Spleen (tissue), 11 donors: ENCODE measurements around the gene TOMM6. TPM values are rescaled to one million over a fixed set of nuclear protein-coding genes. Genes with fewer than 3 reads are reported as not detected.

Experiments used
- DNase-seq: peaks from one replicate; pipeline ENCODE4 v3.0.0-alpha.2; 2020
- H3K27ac ChIP-seq, 8 donors: fragments of 200-600 bp; sonication (generic) in 7 of 8; 1 replicate in 4 of 8; 2 replicates in 4 of 8; pipeline versions ENCODE4 v1.5.0 to v1.8.0; 2016 to 2021; ENCODE audit warnings: inconsistent platforms in 4 of 8, mild to moderate bottlenecking in 4 of 8, moderate library complexity in 1 of 8
- H3K27me3 ChIP-seq, 7 donors: fragments of 200-600 bp; sonication (generic) in 6 of 7; replicated peaks in 1 of 7; 1 replicate in 4 of 7; 2 replicates in 3 of 7; pipeline versions ENCODE4 v1.5.0 to v1.8.0; 2016 to 2021; ENCODE audit warnings: inconsistent platforms in 3 of 7, mild to moderate bottlenecking in 1 of 7
- H3K36me3 ChIP-seq, 6 donors: fragments of 200-600 bp; sonication (generic) in 5 of 6; 1 replicate in 4 of 6; 2 replicates in 2 of 6; pipeline versions ENCODE4 v1.5.0 to v1.8.0; 2016 to 2021; ENCODE audit warnings: inconsistent platforms in 2 of 6
- H3K4me1 ChIP-seq, 6 donors: fragments of 200-600 bp; sonication (generic) in 5 of 6; 1 replicate in 3 of 6; 2 replicates in 3 of 6; pipeline versions ENCODE4 v1.5.0 to v1.8.0; 2016 to 2021; ENCODE audit warnings: inconsistent platforms in 3 of 6
- H3K4me3 ChIP-seq, 8 donors: fragments of 200-600 bp; sonication (generic) in 7 of 8; 1 replicate in 4 of 8; 2 replicates in 4 of 8; pipeline versions ENCODE4 v1.5.0 to v1.8.0; 2016 to 2021; ENCODE audit warnings: inconsistent platforms in 4 of 8, mild to moderate bottlenecking in 4 of 8, moderate library complexity in 2 of 8
- H3K9me3 ChIP-seq, 8 donors: fragments of 200-600 bp; sonication (generic) in 7 of 8; 1 replicate in 4 of 8; 2 replicates in 4 of 8; pipeline versions ENCODE4 v1.5.0 to v1.8.0; 2016 to 2021; ENCODE audit warnings: inconsistent platforms in 4 of 8
- CTCF ChIP-seq, 11 experiments: fragments of 200-600 bp in 7 of 11; fragments of 450-650 bp in 4 of 11; sonication (generic) in 4 of 11; IDR thresholded peaks in 8 of 11; conservative IDR thresholded peaks in 3 of 11; 1 replicate in 7 of 11; 2 replicates in 4 of 11; pipeline versions ENCODE4 v1.4.0 to v1.8.0; 2016 to 2021; ENCODE audit warnings: antibody characterized with exemption in 11 of 11, inconsistent platforms in 4 of 11, mild to moderate bottlenecking in 1 of 11
- POLR2A ChIP-seq, 3 donors: fragments of 450-650 bp; IDR thresholded peaks; one replicate each; pipeline ENCODE4 v1.5.1; 2017; ENCODE audit warnings: antibody characterized with exemption in 3 of 3, mild to moderate bottlenecking in 1 of 3
- POLR2AphosphoS5 ChIP-seq, 3 donors: sonication (generic); formaldehyde crosslinking; IDR thresholded peaks; one replicate each; pipeline ENCODE4 v1.5.1; 2017; ENCODE audit warnings: antibody characterized with exemption in 3 of 3
- WGBS, 5 donors: extraction: QIAGEN DNeasy Blood & Tissue Kit in 3 of 5; methylation state at CpG; one replicate each; pipeline versions ENCODE4 v1.1.5 to v1.1.7; 2013 to 2018; 5-methylcytosine and 5-hydroxymethylcytosine counted together
- intact Hi-C: fragments of 100-400 bp; cut with DNase I; formaldehyde crosslinking; loops from one replicate; pipeline ENCODE4 v1.15.0; 2023; ENCODE audit warnings: low total_unique reads
- polyA plus RNA-seq, 3 donors: library from polyadenylated mRNA; stranded (reverse); fragments of 200-250 nt; gene quantifications; one replicate each; pipeline ENCODE4 v1.2.1, GENCODE V29; 2013
- total RNA-seq, 7 donors: library from RNA; depleted of rRNA in 3 of 7; stranded (reverse); fragments of >200 nt in 3 of 7; fragmentation: NEBNext Ultra II Directional in 4 of 7; extraction: Animal tissue kit (Norgen Biotek cat#: 25700) in 4 of 7; gene quantifications; one replicate each; pipeline versions ENCODE4 v1.1.0 to v1.2.1, GENCODE V29; 2016 to 2021
- donor health status: healthy with polysubstance abuse.
- donor health status: DM: no; HTN: no; CAD: no; lungs with moderate emphysema.
- donor health status: DM: no; HTN: no; CAD: no.
- donor health status: Bipolar disorder and iron deficiency.
- donor health status: healthy.
- donor health status: DM: no; HTN: no; CAD: no.
- donor health status: DM: yes; HTN: yes; CAD: no.

Gene TOMM6
- total and polyA plus RNA-seq, 10 donors, result 110 to 439 (median 137) TPM

GRCh38 chr6:41746107-41746506, 41.4 kb upstream of the TOMM6 start:
- intact Hi-C loops, result no loop called here
- no peaks in the 10 kb centered on the region for H3K27me3 ChIP-seq
- peak; percentile 50 for DNase-seq

GRCh38 chr6:41747256-41748101, 40.0 kb upstream of the TOMM6 start, which contains the start of gene PGC:
PGC (minus strand) TSS chr6:41747397; CDS start chr6:41747334, 63 bp downstream.
- WGBS, 5 donors, result 87 to 92% (median 90%) methylated on average over 15 of the region's 15 CpGs
- H3K4me1 ChIP-seq, result no peaks in the 10 kb centered on the region
- no peaks in the 10 kb centered on the region for H3K27me3 ChIP-seq
- DNase-seq, result no peak
- no peaks in the 10 kb centered on the region for H3K9me3 ChIP-seq
- H3K27ac ChIP-seq, result no peak within 1 kb of the TSS
- no peak within 1 kb of the TSS for H3K4me3 ChIP-seq
- H3K36me3 ChIP-seq, result no peaks in the 10 kb centered on the region
- no peak for TF ChIP-seq POLR2A (IDR thresholded peaks at IDR 0.05)
- TF ChIP-seq POLR2AphosphoS5 (IDR thresholded peaks at IDR 0.05), result no peak
- TF ChIP-seq CTCF (IDR thresholded peaks at IDR 0.05 in 8 of 11, conservative IDR thresholded peaks at IDR 0.05 in 3 of 11), result no peak
- intact Hi-C loops, result no loop called here

More at GRCh38 chr6:41746107-41746506, 41.4 kb upstream of the TOMM6 start:
- no peak overlapping the region for H3K27ac ChIP-seq
- no peaks in the 10 kb centered on the region for H3K36me3 ChIP-seq
- no peak overlapping the region for H3K4me3 ChIP-seq
- 91 to 97% (median 93%) methylated on average over 10 of the region's 10 CpGs for WGBS, 5 donors
- H3K4me1 ChIP-seq, result peaks cover 0 to 8% (median 0%) of the 10 kb centered on the region in 6 donors
- no peaks in the 10 kb centered on the region for H3K9me3 ChIP-seq
- TF ChIP-seq CTCF (IDR thresholded peaks at IDR 0.05 in 8 of 11, conservative IDR thresholded peaks at IDR 0.05 in 3 of 11) (no peak), POLR2A (IDR thresholded peaks at IDR 0.05) (no peak), POLR2AphosphoS5 (IDR thresholded peaks at IDR 0.05) (no peak)

- no peaks in the 10 kb centered on the region for H3K4me1 ChIP-seq
- TF ChIP-seq POLR2AphosphoS5 (IDR thresholded peaks at IDR 0.05) (no peak), CTCF (IDR thresholded peaks at IDR 0.05 in 8 of 11, conservative IDR thresholded peaks at IDR 0.05 in 3 of 11) (no peak), POLR2A (IDR thresholded peaks at IDR 0.05) (no peak)
- no peaks in the 10 kb centered on the region for H3K9me3 ChIP-seq
- WGBS, 5 donors, result 89 to 98% (median 95%) methylated on average over 6 of the region's 6 CpGs
- H3K36me3 ChIP-seq, result no peaks in the 10 kb centered on the region
- H3K27me3 ChIP-seq, result no peaks in the 10 kb centered on the region
- intact Hi-C loops, result no loop called here
- H3K4me3 ChIP-seq, result no peak overlapping the region
- no peak overlapping the region for H3K27ac ChIP-seq
- peak; percentile 33 for DNase-seq
These were observed 39.4 kb upstream of the TOMM6 start for GRCh38 chr6:41748102-41748477.

GRCh38 chr6:41748542-41748941, 39.0 kb upstream of the TOMM6 start:
- no peak overlapping the region for H3K27ac ChIP-seq
- H3K9me3 ChIP-seq, result no peaks in the 10 kb centered on the region
- WGBS, 5 donors, result 71 to 84% (median 80%) methylated on average over 3 of the region's 3 CpGs
- DNase-seq, result no peak
- H3K27me3 ChIP-seq, result no peaks in the 10 kb centered on the region
- H3K4me3 ChIP-seq, result no peak overlapping the region
- intact Hi-C loops, result no loop called here
- no peaks in the 10 kb centered on the region for H3K36me3 ChIP-seq
- TF ChIP-seq POLR2A (IDR thresholded peaks at IDR 0.05) (no peak), POLR2AphosphoS5 (IDR thresholded peaks at IDR 0.05) (no peak), CTCF (IDR thresholded peaks at IDR 0.05 in 8 of 11, conservative IDR thresholded peaks at IDR 0.05 in 3 of 11) (no peak)
- no peaks in the 10 kb centered on the region for H3K4me1 ChIP-seq
